Medulla oblongata (tissue), 1 donor: Measurements from ENCODE around the gene ZEB2.

Experiments
- DNase-seq: peaks from one replicate; pipeline ENCODE4 v3.0.0-alpha.2; 2015; ENCODE audit errors: extremely low spot score

ZEB2 gene

DNA sequence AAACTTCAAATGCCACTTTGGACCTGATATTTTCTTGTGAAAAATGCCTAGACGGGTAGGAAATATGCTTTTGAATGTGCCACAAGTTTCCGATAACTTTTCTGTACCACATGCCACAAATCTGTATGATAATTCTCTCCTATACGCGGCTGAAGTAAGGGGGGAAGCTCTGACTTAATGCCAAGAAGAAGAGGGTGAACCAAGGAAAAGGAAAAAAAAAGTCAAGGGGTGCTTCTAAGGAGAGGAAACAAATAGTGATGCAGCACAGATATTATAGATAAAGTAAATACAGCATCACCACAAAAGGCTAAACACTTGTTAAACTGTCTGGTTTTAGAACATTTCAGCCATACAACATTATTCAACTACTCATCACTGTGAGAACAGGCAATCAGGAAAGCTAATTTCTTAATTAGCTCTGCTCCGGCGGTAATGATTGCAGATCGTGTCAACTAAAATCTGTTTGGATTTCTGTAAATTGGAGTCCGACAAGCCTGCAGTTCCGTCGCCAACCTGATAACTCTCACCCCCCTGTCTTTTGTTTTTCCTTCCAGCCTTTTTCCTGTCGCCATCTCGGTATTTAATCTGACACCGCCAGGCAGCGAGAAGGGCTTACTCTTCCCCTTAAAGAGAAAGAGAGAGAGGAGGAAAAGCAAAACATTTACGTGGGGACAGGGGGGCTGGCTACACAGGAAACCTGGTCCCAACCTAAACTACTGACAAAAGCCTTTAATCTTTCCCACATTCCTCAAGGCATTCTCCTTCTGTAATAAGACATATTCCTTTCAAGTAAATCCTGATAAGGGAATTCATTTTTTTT lies 67.5 kb downstream of the ZEB2 start:
- DNase-seq = no peak

DNA sequence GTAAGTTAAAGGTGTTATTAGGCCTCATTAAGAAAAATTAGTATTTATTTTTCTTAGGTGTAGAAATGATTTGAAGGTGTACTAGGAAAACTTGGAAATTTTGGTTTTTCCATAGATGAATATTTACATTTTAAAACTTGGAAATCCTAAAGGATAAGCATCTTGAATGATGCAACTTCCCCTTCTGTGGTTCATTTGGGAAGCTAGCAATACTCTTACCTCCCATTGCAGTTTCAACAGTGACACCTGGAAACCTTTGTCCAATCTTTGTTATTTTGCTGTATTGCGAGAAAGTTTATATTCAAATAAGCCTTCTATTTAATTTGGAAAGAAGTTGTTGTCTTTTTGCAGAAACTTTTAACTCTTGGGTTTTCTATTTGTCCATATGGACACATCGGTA lies 68.5 kb downstream of the ZEB2 start:
- DNase-seq = no peak

DNA sequence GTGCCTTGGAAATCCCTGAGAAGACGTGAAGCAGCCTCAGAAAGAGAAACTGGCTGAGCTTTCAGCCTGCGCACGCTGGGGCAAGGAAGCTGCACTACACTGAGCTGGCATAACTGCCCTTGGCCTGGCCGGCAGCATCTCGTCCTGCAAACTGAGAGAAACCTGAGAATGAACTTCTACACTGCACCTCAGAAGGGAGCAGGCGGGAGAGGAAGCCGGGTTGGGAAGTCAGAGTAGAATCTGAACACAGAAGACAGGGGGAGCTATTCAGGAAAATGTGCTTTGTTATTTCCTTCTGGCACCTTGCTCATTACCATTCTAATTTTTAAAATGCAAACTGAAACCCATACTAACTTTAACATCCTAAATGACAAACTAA lies 70.9 kb downstream of the ZEB2 start:
- DNase-seq = peak; percentile 70

DNA sequence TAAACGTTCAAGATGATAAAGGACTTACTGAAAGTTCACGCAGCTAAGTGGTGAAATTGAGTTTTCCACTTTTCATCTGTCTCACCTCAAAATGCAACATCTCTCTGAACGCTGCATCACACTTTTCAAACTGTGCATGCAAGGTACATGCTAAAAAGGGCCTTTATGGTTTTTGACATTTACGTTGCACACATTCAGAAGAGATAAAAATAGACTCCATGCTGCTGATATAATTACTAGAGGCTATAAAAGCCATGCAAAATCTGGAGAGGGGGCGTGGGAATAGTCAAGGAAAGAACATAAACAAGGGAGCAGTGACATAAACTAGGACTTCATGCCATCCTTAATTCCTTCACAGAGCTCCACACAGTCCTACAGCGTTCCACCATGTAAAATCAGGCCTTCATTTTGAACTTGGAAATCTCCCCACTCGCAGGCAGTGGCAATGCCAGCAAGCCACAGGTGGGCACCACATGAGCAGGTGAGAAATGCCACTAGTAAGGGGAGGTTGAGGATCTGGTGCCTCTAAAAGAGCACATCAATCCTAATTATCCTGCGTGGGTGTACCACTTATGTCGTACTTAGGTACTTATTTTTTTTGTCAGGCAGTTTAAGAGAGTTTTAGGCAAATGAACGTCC lies 71.4 kb downstream of the ZEB2 start:
- DNase-seq = no peak

DNA sequence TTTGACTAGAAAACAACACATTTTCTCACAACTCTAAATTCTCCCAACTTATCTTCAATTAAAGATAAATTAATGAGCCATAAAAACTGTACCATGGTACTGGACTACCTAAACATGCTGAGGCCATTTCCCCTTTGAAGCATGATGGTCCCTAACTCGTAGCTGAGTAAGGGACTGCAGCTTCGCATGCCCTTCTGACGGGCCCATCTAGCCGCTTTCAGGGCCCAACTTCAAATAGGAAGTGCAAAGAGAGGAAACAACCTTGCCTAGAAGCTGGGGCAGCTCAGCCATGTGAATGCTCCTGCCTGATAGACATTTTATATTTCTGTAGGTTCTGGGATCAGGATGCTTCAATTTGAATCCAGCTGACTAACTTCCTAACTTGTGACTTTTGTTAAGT lies 72.4 kb downstream of the ZEB2 start:
- DNase-seq = no peak

DNA sequence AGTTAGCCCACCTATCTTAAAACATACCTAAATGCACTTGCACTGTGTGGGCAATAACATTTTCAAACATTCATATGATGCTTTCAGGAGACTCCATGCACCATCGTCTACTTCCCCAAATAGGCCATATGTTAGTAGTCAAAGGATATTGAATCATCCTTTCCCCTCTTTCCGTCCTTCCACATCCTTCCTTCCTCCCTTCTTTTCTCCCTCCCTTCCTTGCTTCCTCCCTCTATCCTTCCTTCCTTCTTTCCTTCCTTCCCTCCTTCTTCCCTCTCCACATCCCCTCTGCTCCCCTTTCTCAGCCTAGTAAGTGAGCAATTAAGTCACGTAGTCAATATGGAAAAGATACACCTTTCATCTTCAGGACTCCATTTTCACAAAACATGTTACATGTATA lies 73.8 kb downstream of the ZEB2 start:
- DNase-seq = no peak

DNA sequence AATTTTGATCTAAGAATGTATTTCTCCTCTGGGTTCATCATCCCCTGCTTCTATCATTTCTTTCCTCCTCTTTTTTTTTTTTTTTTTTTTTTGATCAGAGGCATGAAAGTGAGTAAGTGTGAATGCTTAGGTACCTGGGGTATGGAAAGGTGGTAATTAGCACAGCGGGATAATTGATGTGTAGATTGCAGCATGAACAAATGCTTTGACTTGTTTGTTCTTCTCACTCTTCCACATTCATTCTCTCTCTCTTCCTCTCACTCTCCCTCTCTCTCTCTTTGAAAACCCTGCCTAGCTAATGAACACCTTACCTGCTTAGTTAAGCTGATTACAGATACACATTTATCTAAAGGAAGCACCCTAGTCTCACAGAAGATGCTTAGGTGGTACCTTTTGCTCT lies 74.7 kb downstream of the ZEB2 start:
- DNase-seq = no peak

DNA sequence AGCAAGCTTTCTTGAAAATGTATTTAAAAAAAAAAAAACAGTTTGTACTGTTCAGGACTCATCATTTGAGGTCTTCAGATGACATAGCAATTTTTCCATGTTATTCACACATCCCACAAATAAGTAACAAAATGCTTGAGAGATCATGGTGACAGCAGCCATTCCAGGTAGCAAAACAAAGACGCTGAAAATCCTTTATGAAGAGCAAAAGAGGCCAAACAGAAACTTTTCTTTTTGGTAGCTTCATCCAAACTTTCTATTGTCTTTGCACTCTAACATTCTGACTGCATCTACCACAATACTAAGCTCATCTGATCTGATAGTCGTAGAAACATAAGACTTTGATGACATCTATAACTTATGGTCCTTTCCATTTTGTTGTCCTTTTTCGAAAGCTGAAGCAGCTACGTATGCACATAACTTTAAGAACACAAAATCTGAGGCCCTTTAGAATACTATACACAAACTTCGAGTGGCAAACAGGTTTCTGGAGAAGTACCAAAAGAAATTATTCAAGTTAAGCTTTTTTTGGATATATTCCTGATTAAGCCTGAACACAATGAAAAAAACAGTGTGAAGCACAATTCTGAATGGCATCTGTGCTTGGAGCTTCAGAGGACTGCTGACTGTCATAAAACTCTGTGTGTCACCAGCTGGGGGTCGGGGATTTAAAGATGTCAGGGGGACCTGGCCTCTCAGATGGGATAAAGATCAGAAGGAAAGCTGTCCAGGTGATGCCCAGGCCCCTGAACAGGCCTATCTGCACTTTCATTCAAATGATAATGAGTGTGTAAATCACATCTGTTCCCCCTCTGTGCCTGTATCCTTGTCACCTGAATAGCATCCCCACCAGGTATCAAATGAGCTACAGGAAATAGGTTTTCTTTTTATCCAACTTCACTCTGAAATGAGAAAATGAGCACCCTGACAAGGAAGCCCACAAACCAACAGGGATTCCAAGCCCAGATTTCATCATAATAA lies 75.8 kb downstream of the ZEB2 start:
- DNase-seq = no peak

DNA sequence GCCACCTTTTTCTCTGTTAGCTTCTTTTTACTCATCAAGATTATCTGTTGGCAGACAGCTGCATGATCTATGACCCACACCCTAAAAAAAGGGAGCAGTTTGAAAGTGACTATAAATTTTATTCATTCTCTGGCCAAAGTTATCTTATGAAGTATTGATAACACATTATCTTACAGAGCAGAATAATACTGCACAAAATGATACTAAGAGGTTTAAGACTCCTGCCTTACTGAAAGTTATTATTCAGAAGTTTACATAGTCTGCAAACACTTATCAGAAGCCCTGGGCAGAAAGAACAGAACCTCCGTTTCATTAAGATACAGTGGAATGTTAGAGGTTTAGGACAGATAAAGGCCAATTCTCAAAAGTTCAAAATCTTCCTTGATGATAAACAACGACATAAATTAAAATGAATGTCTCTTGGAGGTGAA lies 78.2 kb downstream of the ZEB2 start:
- no peak for DNase-seq

DNA sequence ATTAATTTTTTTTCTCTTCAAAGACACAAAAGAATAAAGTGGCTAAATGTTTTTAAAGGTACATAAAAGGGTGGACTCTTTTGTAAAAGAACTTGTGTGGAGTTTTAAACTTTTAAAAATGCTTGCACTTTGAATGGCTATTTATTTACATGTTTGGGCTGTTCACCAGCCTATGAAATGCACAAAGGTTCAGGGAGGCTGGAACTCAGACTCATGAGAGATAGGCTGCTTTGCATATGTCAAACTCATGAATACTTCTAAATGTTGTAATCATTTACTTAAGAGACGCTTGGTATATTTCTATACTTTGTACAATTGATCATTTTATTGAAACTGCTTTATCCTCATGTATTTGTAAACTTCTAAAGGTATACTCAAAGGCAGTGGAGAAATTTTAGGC lies 79.9 kb downstream of the ZEB2 start:
- no peak for DNase-seq

DNA sequence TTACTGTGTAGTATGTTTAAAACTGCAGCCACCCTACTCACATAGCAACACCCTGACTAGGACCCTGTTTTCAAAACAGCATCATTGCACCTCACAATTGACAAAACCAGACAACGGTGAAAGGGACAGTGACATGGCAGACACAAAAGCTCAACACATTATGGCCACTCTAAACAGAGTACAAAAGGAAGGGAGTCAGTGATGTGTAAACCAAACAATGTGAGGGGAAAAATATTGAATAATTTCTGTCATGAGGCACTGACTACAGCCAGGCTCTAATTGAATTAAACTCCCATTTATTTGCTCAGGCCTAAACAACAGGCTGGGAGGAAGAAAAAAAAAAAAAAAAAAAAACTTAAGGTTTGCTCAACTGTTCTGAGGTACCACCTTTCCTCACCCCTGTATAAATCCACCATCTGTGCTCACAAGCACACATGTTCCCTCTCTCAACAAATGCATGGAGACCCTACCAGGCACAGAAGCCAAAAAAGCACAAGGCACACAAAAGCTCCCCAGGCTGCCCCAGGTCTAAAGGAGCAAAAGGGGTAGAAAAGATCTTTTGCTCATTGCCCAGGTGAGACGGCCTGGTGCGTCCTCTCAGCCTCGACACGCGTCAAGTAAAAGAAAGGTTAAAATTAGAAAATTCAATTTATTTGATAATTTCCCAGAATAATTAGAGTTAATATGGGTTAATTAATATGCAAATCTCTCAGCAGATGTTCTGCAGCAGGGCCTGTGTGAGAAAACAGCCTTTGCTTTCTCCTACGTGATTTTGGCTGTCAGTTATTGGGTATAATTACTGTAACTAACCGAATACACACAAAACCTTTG lies 80.9 kb downstream of the ZEB2 start:
- no peak for DNase-seq

DNA sequence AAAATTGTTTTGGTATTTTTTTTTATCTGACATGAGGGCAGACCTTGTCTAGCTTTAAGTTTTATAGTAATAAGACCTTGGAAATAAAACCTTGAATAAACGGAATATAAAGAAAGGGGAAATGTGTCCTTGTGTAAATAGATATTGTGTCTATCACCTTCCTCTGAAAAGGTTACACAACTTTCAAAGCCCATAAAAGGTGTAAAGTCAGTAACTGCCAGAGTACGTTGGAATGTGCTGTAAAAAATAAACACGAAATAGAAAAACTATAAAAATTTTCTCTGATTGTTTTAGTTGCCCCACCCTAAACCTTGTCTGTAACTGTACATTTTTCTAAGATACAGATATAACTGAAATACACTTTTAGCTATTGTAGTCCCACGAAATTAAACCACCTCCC lies 82.3 kb downstream of the ZEB2 start:
- DNase-seq = no peak

DNA sequence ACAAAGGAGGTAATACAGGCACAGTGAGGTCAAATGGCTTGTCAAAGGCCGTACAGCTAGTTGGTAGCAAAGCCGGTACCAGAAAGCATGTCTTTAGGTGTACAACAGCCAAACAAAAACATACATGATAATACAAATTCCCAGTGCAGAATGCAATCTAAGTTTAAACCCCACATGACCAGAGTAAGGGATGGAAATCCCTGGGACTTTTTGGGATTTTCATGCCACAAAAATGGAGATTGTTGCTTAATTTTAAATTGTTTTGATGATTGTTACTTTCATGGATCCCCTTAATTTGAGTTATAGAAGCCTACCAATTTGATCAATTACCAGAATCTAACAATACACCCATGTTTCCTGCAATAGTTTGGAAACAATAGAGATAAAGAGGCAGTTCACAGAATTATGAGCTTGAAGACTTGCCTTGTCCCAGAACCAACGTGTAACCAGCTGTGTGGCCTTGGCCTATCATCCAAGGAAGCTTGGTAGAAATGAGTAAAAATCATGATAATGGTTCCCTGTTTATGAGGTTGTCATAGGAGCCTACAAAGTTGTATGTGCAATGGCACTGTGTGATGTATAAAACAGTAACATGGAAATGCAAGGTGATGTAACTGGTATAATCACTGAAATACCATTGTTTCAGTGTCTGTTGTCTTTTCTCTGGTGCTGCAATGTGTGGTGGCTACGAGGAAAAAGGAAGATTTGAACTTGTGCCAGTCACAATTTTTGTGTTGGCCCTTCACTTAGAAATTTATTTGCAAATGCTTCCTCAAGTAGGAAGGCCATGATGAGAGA lies 85.3 kb downstream of the ZEB2 start:
- no peak for DNase-seq

DNA sequence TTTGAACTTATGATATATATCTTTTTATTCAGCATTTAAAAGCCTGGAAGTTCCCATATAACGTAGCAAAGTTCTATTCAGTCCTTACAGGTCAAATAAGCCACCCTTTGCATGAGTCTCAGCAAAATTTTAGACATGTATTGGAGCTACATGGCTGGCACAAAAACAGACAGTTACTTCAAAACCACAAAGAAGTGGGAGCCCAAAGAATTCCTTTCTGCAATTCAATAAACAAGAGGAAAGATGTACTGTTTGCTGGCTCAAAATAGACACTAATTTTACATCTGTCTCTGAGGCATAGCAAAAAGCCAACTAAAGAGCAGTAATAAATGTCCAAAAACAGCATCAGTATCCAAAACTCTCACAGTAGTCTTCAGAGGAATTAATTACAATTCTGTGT lies 87.0 kb downstream of the ZEB2 start:
- DNase-seq = no peak

DNA sequence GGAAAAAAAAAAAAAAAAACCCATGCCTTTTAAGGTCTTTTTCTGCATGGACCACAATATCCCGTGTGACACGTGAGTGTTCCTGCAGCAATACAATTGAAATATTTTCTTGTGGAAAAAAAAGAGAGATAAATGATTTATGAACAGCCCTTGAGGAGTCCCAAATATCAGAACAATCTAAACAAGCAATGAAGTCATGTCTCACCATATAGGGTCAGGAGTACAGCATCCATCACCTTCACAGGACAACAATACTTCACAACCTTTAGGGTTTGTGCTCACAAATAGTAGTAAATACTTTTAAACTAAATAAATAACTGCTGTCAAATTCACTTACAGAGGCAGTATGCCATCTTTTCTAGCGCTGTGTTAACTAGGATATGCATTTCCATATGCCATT lies 87.9 kb downstream of the ZEB2 start:
- peak; percentile 17 for DNase-seq

DNA sequence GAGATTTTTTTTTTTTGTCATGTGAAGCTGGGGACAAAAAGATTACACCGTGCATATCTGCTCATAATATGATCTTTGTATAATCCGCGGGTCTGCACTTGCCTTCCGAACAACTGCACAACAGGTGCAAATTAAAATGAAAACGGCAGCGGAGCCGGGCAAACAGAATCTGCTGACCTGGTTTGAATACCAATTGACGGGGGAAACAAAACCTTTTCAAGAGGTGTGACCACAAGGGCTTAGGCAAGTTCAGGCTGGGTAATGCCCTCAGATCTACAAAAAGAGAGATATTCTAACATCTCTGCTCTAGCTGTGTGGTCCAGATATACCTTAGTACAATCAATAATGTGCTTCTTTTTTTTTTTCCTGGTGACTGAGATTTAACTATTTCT lies 88.5 kb downstream of the ZEB2 start:
- peak; percentile 58 for DNase-seq

DNA sequence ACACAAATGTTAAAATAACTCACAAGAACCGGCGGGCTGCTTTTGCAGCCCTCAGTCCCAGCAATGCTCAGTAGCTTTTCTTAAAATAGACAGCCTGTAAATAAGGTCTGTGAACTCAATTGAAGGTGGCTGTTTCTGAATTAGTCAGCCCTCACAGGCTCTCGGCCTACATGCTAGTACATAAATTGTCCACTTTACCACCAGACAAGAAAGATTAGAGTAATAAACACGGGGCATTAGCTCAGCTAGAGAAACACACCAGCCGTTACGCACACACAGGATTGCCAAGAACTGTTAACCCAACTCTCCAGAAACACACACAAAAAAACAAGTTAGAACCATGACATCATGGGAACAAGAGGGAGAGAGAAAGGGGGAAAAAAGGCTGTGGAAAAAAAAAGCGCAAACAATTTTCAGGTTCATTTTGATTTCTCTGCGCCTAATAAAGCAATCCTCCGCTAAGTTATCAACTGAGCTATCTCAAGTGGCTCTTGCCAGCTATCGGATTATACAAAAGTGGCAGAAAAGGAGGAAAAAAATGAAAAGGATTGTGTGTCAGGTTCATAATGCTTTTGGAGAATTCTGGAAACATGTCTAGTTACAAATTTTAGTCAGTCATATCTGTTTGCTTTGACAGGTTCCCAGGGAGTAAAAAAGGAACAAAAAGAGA lies 89.1 kb downstream of the ZEB2 start:
- DNase-seq = peak; percentile 78

DNA sequence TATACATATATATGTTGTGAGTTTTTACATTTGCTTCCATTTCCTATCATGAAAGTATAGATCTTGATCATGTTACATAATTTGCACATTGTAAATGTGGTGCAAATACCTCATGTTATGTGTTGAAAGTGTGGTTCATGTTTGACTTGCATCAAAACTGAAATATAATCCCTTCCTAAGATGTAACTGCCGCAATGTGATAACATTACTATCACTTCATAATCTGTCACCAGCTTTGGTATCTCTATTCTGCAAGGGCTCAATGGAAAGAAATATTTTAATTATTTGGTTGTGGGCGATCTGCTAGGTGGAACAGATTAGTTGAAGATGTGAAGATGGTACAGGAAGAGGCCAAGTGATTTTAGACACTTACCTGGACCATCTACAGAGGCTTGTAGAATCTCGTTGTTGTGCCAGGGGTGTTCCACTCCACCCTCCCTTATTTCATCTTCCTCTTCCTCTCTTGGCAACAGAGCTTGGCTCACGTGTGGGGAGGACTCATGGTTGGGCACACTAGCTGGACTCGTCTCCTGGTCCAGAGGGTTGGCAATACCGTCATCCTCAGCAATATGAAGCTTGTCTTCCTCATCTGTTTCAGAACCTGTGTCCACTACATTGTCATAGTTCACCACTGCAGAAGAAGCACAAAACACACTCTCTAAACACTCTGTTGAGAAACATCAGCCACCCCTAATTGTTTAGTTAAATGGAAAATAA lies 90.4 kb downstream of the ZEB2 start:
- peak; percentile 54 for DNase-seq

DNA sequence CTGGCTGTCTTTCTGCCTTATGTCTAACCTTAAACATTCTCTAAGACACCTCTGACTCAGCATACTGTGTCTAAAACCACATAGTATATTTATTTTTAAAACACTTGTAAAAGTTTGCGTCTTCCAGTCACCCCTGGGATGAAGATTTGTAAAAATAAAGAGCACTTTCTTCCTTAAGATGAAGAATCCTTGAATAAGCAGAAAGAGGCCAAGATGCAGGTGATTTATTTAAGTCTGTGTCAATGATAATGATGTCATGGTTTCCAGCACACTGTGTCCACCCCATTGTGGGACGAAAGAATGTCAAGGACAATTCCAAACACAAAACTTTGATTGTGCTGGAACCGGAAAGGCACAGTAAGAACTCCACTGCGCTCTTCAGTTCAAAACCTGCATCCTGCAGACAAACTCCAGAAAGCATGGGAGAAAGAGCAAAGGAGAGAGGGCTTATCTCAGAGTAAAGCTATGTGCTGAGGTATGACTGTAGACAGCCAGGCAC lies 92.9 kb downstream of the ZEB2 start:
- DNase-seq = no peak
